IMR-90 (cell line): ENCODE data around the gene TNS3. TPM values are rescaled to one million over a fixed set of nuclear protein-coding genes. Genes with fewer than 3 reads are reported as not detected.

Experiments
- ATAC-seq: fragments of 200-7000 bp; cut with Tn5 transposase; 2 replicates; pipeline ENCODE4 v1.9.1; 2020; ENCODE audit warnings: low read depth, mild to moderate bottlenecking, moderate library complexity
- BruUV-seq: library from RNA; stranded (reverse); fragments of 400-500 nt; replicated peaks from 2 replicates; lab custom pipeline; 2021; lab: Mats Ljungman, UMichigan
- CTCF ChIA-PET: fragments of 300-600 bp; formaldehyde crosslinking; extraction: SDS; loops from one replicate; lab custom pipeline; 2021; ENCODE audit warnings: antibody characterized with exemption; lab: Yijun Ruan, JAX
- POLR2A ChIA-PET: fragments of 300-600 bp; sonication (Branson Sonifier 250); formaldehyde crosslinking; loops from one replicate; lab custom pipeline; 2022; ENCODE audit warnings: antibody characterized with exemption; ENCODE audit not compliant: unreplicated experiment; lab: Charles Lee
- DNase-seq: peaks from one replicate; pipeline ENCODE4 v3.0.0; 2013
- H2AFZ ChIP-seq: replicated peaks from 2 replicates; pipeline ENCODE3; 2013; ENCODE audit warnings: low read length, mild to moderate bottlenecking; ENCODE audit not compliant: poor library complexity
- H2AK5ac ChIP-seq: 2 replicates; pipeline ENCODE4 v1.6.1; 2013; ENCODE audit warnings: low read depth, low read length, inconsistent platforms
- H2AK9ac ChIP-seq: replicated peaks from 2 replicates; pipeline ENCODE3; 2013; ENCODE audit warnings: mild to moderate bottlenecking, low read depth, low read length, moderate library complexity; ENCODE audit not compliant: poor library complexity
- H2BK120ac ChIP-seq: 2 replicates; pipeline ENCODE4 v1.6.1; 2013; ENCODE audit warnings: low read depth, low read length, inconsistent platforms
- H2BK15ac ChIP-seq: 3 replicates; pipeline ENCODE4 v1.6.1; 2013; ENCODE audit warnings: low read depth, low read length, inconsistent platforms
- H2BK20ac ChIP-seq: 2 replicates; pipeline ENCODE4 v1.6.1; 2013; ENCODE audit warnings: low read depth, mild to moderate bottlenecking, inconsistent platforms, low read length, moderate library complexity
- H2BK5ac ChIP-seq: 2 replicates; pipeline ENCODE4 v1.6.1; 2013; ENCODE audit warnings: mild to moderate bottlenecking, low read depth, low read length, inconsistent platforms; ENCODE audit not compliant: poor library complexity, severe bottlenecking
- H3K14ac ChIP-seq: replicated peaks from 2 replicates; pipeline ENCODE4 v1.6.1; 2013; ENCODE audit warnings: low read depth, low read length, inconsistent platforms
- H3K18ac ChIP-seq: 2 replicates; pipeline ENCODE4 v1.6.1; 2013; ENCODE audit warnings: low read depth, low read length, control low read depth
- H3K23ac ChIP-seq: 2 replicates; pipeline ENCODE4 v1.6.1; 2013; ENCODE audit warnings: low read depth, low read length, inconsistent platforms
- H3K27ac ChIP-seq: 2 replicates; pipeline ENCODE4 v1.5.1; 2013; ENCODE audit warnings: mild to moderate bottlenecking, control low read depth, low read length; ENCODE audit not compliant: insufficient read depth
- H3K27me3 ChIP-seq: 2 replicates; pipeline ENCODE4 v1.6.1; 2013; ENCODE audit warnings: low read length; ENCODE audit not compliant: control insufficient read depth, insufficient read depth
- H3K36me3 ChIP-seq: 2 replicates; pipeline ENCODE4 v1.6.1; 2013; ENCODE audit warnings: low read length, mixed read lengths; ENCODE audit not compliant: control insufficient read depth, insufficient read depth
- H3K4ac ChIP-seq: 2 replicates; pipeline ENCODE4 v1.6.1; 2013; ENCODE audit warnings: low read depth, low read length, inconsistent platforms
- H3K4me1 ChIP-seq: 2 replicates; pipeline ENCODE4 v1.6.1; 2013; ENCODE audit warnings: low read length, mixed read lengths; ENCODE audit not compliant: control insufficient read depth, insufficient read depth
- H3K4me2 ChIP-seq: 2 replicates; pipeline ENCODE4 v1.6.1; 2013; ENCODE audit warnings: low read depth, mild to moderate bottlenecking, control low read depth, low read length, moderate library complexity
- H3K4me3 ChIP-seq: 2 replicates; pipeline ENCODE4 v1.5.1; 2013; ENCODE audit warnings: low read depth, mild to moderate bottlenecking, control low read depth, low read length, moderate library complexity; ENCODE audit not compliant: insufficient read depth
- H3K56ac ChIP-seq: 2 replicates; pipeline ENCODE4 v1.6.1; 2013; ENCODE audit warnings: low read length, inconsistent platforms; ENCODE audit not compliant: insufficient read depth; ENCODE audit errors: extremely low read depth
- H3K79me1 ChIP-seq, 2 experiments: 2 replicates each; pipeline ENCODE4 v1.6.1; 2013; ENCODE audit warnings: low read length in 2 of 2, inconsistent platforms in 1 of 2, low read depth in 1 of 2
- H3K9ac ChIP-seq: 2 replicates; pipeline ENCODE4 v1.6.1; 2013; ENCODE audit warnings: low read depth, low read length, control low read depth
- H3K9me1 ChIP-seq: 2 replicates; pipeline ENCODE4 v1.6.1; 2013; ENCODE audit warnings: low read length, inconsistent platforms; ENCODE audit not compliant: insufficient read depth
- H3K9me3 ChIP-seq: 2 replicates; pipeline ENCODE4 v1.6.1; 2013; ENCODE audit warnings: low read length; ENCODE audit not compliant: control insufficient read depth, insufficient read depth
- H4K20me1 ChIP-seq: 2 replicates; pipeline ENCODE4 v1.6.1; 2013; ENCODE audit warnings: low read length, inconsistent platforms; ENCODE audit not compliant: insufficient read depth
- H4K5ac ChIP-seq: 2 replicates; pipeline ENCODE4 v1.6.1; 2013; ENCODE audit warnings: mild to moderate bottlenecking, low read depth, low read length, control low read depth
- H4K8ac ChIP-seq, 2 experiments: 2 replicates each; pipeline ENCODE4 v1.6.1; 2013; ENCODE audit warnings: low read depth in 2 of 2, low read length in 2 of 2, control low read depth in 1 of 2, inconsistent platforms in 1 of 2
- H4K91ac ChIP-seq: 2 replicates; pipeline ENCODE4 v1.6.1; 2013; ENCODE audit warnings: low read depth, low read length, inconsistent platforms; ENCODE audit not compliant: insufficient read depth
- BHLHE40 ChIP-seq: fragments of 150-350 bp; IDR thresholded peaks from 2 replicates; pipeline ENCODE4 v1.6.1; 2016; ENCODE audit warnings: mild to moderate bottlenecking, low read depth, low read length
- CEBPB ChIP-seq: IDR thresholded peaks from 2 replicates; pipeline ENCODE4 v1.6.1; 2012; ENCODE audit warnings: low read depth, low read length, improper control_type of control experiment
- CHD1 ChIP-seq: IDR thresholded peaks from 2 replicates; pipeline ENCODE4 v1.6.1; 2012; ENCODE audit warnings: low read depth, low read length, improper control_type of control experiment
- FOS ChIP-seq: fragments of 150-350 bp; IDR thresholded peaks from 2 replicates; pipeline ENCODE4 v1.6.1; 2016; ENCODE audit warnings: low read depth, low read length
- MAFK ChIP-seq: IDR thresholded peaks from 2 replicates; pipeline ENCODE4 v1.6.1; 2012; ENCODE audit warnings: low read depth, low read length, improper control_type of control experiment
- MAZ ChIP-seq: IDR thresholded peaks from 2 replicates; pipeline ENCODE4 v1.6.1; 2012; ENCODE audit warnings: low read depth, mild to moderate bottlenecking, low read length, improper control_type of control experiment, moderate library complexity, borderline replicate concordance
- MXI1 ChIP-seq: IDR thresholded peaks from 2 replicates; pipeline ENCODE4 v1.6.1; 2012; ENCODE audit warnings: low read depth, mild to moderate bottlenecking, low read length, moderate library complexity, borderline replicate concordance
- NFE2L2 ChIP-seq: fragments of 150-350 bp; IDR thresholded peaks from 2 replicates; pipeline ENCODE4 v1.6.1; 2016; ENCODE audit warnings: low read depth, mild to moderate bottlenecking, low read length
- POLR2A ChIP-seq: IDR thresholded peaks from 2 replicates; pipeline ENCODE4 v1.6.1; 2012; ENCODE audit warnings: mild to moderate bottlenecking, low read depth, low read length
- RAD21 ChIP-seq: IDR thresholded peaks from 2 replicates; pipeline ENCODE4 v1.6.1; 2012; ENCODE audit warnings: low read length, improper control_type of control experiment
- RCOR1 ChIP-seq: IDR thresholded peaks from 2 replicates; pipeline ENCODE4 v1.6.1; 2012; ENCODE audit warnings: mild to moderate bottlenecking, low read length, improper control_type of control experiment; ENCODE audit not compliant: insufficient replicate concordance
- RFX5 ChIP-seq: IDR thresholded peaks from 2 replicates; pipeline ENCODE4 v1.8.0; 2012; ENCODE audit warnings: low read depth, mild to moderate bottlenecking, low read length, moderate library complexity
- SMC3 ChIP-seq: fragments of 150-350 bp; IDR thresholded peaks from 2 replicates; pipeline ENCODE4 v1.6.1; 2016; ENCODE audit warnings: low read depth, mild to moderate bottlenecking, antibody characterized with exemption, low read length, moderate library complexity
- WGBS, 2 experiments: methylation state at CpG; one replicate each; pipeline versions ENCODE4 v1.1.5 to v1.1.7; 2013; ENCODE audit warnings: missing lambda C conversion rate in 2 of 2; ENCODE audit not compliant: insufficient read length in 1 of 2; ENCODE audit errors: extremely low coverage in 2 of 2; 5-methylcytosine and 5-hydroxymethylcytosine counted together
- dilution Hi-C: fragments of 300-500 bp; cut with HindIII; formaldehyde crosslinking; loops from one replicate; pipeline ENCODE4 v1.14.3; 2018; ENCODE audit warnings: low sequenced_read_pairs; ENCODE audit not compliant: unreplicated experiment
- in situ Hi-C: fragments of 300-500 bp; cut with MboI; formaldehyde crosslinking; loops from 3 replicates; pipeline ENCODE4 v1.14.3; 2019; ENCODE audit warnings: low sequenced_read_pairs, inconsistent platforms, mixed read lengths
- intact Hi-C: fragments of 100-400 bp; cut with micrococcal nuclease; formaldehyde crosslinking; loops from 2 replicates; pipeline ENCODE4 v1.10.0; 2022
- polyA plus RNA-seq, 3 experiments: library from polyadenylated mRNA; depleted of rRNA; stranded (reverse); fragments of >200 nt; gene quantifications; 2 replicates each; pipeline ENCODE4 v1.2.3, GENCODE V29; 2012; ENCODE audit warnings: low replicate concordance in 1 of 3
- total RNA-seq: library from RNA; depleted of rRNA; stranded (reverse); fragments of >200 nt; gene quantifications from 2 replicates; pipeline ENCODE4 v1.2.3, GENCODE V29; 2012
- TF ChIP-seq, protein P1 (sequence below): fragments of 150-350 bp; IDR thresholded peaks from 2 replicates; pipeline ENCODE4 v1.6.1; 2016; ENCODE audit warnings: low read depth, mild to moderate bottlenecking, low read length, moderate library complexity, borderline replicate concordance
- TF ChIP-seq, protein P2 (sequence below): fragments of 150-350 bp; IDR thresholded peaks from 2 replicates; pipeline ENCODE4 v1.6.1; 2017; ENCODE audit warnings: mild to moderate bottlenecking, antibody characterized with exemption, low read length, low read depth
- TF ChIP-seq, protein P3 (sequence below): conservative IDR thresholded peaks from 2 replicates; pipeline ENCODE4 v1.5.1; 2012; ENCODE audit warnings: mild to moderate bottlenecking, low read depth, low read length, improper control_type of control experiment

The TNS3 gene
- total and polyA plus RNA-seq, 2 of the 4 experiments (the other 2 are of a cell fraction), result 64.3 to 79.2 TPM

- in situ Hi-C loops (no loop called here), dilution Hi-C loops (no loop called here), intact Hi-C loops (no loop called here)
- Histone ChIP-seq H3K4me1 (no peaks in the 10 kb centered on the region), H2AFZ (no peak overlapping the region), H3K4ac (no peak overlapping the region), H3K9me1 (peaks cover 37% of the 10 kb centered on the region), H3K4me2 (no peak overlapping the region), H3K27ac (no peak overlapping the region), H2AK5ac (no peak overlapping the region), H3K4me3 (no peak overlapping the region), H3K18ac (no peak overlapping the region), H4K20me1 (peaks cover 7% of the 10 kb centered on the region; the same call in 1 of the 2 replicates), H4K8ac (no peak overlapping the region), H2BK5ac (no peak overlapping the region), H4K5ac (no peak overlapping the region), H3K14ac (no peak overlapping the region), H3K9me3 (no peaks in the 10 kb centered on the region), H3K36me3 (peaks cover 82% of the 10 kb centered on the region), H3K9ac (no peak overlapping the region), H3K27me3 (no peaks in the 10 kb centered on the region), H4K91ac (no peak overlapping the region), H2BK120ac (no peak overlapping the region), H2BK20ac (no peak overlapping the region), H3K23ac (no peak overlapping the region), H2BK15ac (no peak overlapping the region), H3K79me1 (peaks cover 18 to 33% of the 10 kb centered on the region in 2 experiments), H2AK9ac (no peak overlapping the region), H3K56ac (no peak overlapping the region)
- POLR2A ChIA-PET, result no interaction called here
- no TSS peak for BruUV-seq
- 100% methylated on average over 1 of the region's 3 CpGs; no CpG with 5 or more reads in 1 of the 2 experiments for WGBS, 2 experiments
- no peak for TF ChIP-seq MXI1
- no peak for TF ChIP-seq RFX5
- TF ChIP-seq, protein P1, sequence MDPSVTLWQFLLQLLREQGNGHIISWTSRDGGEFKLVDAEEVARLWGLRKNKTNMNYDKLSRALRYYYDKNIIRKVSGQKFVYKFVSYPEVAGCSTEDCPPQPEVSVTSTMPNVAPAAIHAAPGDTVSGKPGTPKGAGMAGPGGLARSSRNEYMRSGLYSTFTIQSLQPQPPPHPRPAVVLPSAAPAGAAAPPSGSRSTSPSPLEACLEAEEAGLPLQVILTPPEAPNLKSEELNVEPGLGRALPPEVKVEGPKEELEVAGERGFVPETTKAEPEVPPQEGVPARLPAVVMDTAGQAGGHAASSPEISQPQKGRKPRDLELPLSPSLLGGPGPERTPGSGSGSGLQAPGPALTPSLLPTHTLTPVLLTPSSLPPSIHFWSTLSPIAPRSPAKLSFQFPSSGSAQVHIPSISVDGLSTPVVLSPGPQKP, result no peak
- no peak for TF ChIP-seq POLR2A
- TF ChIP-seq FOS, result no peak
- no peak for TF ChIP-seq BHLHE40
- TF ChIP-seq, protein P2, sequence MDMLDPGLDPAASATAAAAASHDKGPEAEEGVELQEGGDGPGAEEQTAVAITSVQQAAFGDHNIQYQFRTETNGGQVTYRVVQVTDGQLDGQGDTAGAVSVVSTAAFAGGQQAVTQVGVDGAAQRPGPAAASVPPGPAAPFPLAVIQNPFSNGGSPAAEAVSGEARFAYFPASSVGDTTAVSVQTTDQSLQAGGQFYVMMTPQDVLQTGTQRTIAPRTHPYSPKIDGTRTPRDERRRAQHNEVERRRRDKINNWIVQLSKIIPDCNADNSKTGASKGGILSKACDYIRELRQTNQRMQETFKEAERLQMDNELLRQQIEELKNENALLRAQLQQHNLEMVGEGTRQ, result no peak
- TF ChIP-seq CEBPB, result no peak
- no peak for TF ChIP-seq NFE2L2
- TF ChIP-seq, protein P3, sequence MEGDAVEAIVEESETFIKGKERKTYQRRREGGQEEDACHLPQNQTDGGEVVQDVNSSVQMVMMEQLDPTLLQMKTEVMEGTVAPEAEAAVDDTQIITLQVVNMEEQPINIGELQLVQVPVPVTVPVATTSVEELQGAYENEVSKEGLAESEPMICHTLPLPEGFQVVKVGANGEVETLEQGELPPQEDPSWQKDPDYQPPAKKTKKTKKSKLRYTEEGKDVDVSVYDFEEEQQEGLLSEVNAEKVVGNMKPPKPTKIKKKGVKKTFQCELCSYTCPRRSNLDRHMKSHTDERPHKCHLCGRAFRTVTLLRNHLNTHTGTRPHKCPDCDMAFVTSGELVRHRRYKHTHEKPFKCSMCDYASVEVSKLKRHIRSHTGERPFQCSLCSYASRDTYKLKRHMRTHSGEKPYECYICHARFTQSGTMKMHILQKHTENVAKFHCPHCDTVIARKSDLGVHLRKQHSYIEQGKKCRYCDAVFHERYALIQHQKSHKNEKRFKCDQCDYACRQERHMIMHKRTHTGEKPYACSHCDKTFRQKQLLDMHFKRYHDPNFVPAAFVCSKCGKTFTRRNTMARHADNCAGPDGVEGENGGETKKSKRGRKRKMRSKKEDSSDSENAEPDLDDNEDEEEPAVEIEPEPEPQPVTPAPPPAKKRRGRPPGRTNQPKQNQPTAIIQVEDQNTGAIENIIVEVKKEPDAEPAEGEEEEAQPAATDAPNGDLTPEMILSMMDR, result no peak
- no peak for TF ChIP-seq MAFK
- TF ChIP-seq CHD1, result no peak
- no peak for TF ChIP-seq SMC3
- no peak for TF ChIP-seq MAZ
- no peak for TF ChIP-seq RAD21
- no peak for TF ChIP-seq RCOR1
- ATAC-seq (no peak), DNase-seq (no peak)
- CTCF ChIA-PET, result no interaction called here
Measured at GRCh38 chr7:47281161-47281560, 300.8 kb downstream of the TNS3 start.
